Keratinocyte (primary cell): ENCODE data around the gene FAM24B. TPM values are rescaled to one million over a fixed set of nuclear protein-coding genes. Genes with fewer than 3 reads are reported as not detected.

ENCODE experiments used
- DNase-seq: peaks from one replicate; pipeline ENCODE4 v3.0.0-alpha.2; 2011; ENCODE audit warnings: low read depth, missing footprints, low spot score
- FAIRE-seq: peaks from 2 replicates; lab custom pipeline; 2011; peaks lifted over from hg19 to GRCh38; lab: Jason Lieb, UNC
- H2AFZ ChIP-seq: 2 replicates; pipeline ENCODE4 v1.6.0; 2012; ENCODE audit warnings: low read length, control low read depth, inconsistent platforms; ENCODE audit not compliant: control insufficient read depth
- H3K27ac ChIP-seq: 2 replicates; pipeline ENCODE4 v1.5.1; 2011; ENCODE audit warnings: low read length; ENCODE audit not compliant: control insufficient read depth, insufficient read depth
- H3K27me3 ChIP-seq: 3 replicates; pipeline ENCODE4 v1.6.0; 2011; ENCODE audit warnings: low read length; ENCODE audit not compliant: control insufficient read depth, insufficient read depth; ENCODE audit errors: extremely low read depth
- H3K36me3 ChIP-seq, 2 experiments: 2 replicates in 1 of 2; 3 replicates in 1 of 2; pipeline ENCODE4 v1.5.1; 2011; ENCODE audit warnings: low read length in 2 of 2, mild to moderate bottlenecking in 1 of 2; ENCODE audit not compliant: control insufficient read depth in 2 of 2, insufficient read depth in 2 of 2; ENCODE audit errors: extremely low read depth in 1 of 2
- H3K4me1 ChIP-seq: 3 replicates; pipeline ENCODE4 v1.5.1; 2011; ENCODE audit warnings: low read length; ENCODE audit not compliant: control insufficient read depth, insufficient read depth; ENCODE audit errors: extremely low read depth
- H3K4me2 ChIP-seq: 3 replicates; pipeline ENCODE4 v1.6.0; 2011; ENCODE audit warnings: low read depth, low read length; ENCODE audit not compliant: control insufficient read depth, insufficient read depth; ENCODE audit errors: extremely low read depth
- H3K4me3 ChIP-seq, 3 experiments: fragments of 200-600 bp in 1 of 3; sonication (generic) in 1 of 3; 2 replicates in 2 of 3; 3 replicates in 1 of 3; pipeline ENCODE4 v1.5.1; 2011 to 2016; ENCODE audit warnings: low read length in 3 of 3, mild to moderate bottlenecking in 3 of 3, control low read depth in 2 of 3, inconsistent platforms in 1 of 3, low read depth in 1 of 3, mixed read lengths in 1 of 3, mixed run types in 1 of 3, moderate library complexity in 1 of 3; ENCODE audit not compliant: control insufficient read depth in 2 of 3, insufficient read depth in 2 of 3; ENCODE audit errors: extremely low read depth in 1 of 3
- H3K79me2 ChIP-seq: 2 replicates; pipeline ENCODE4 v1.6.0; 2012; ENCODE audit warnings: low read length; ENCODE audit not compliant: control insufficient read depth, insufficient read depth
- H3K9ac ChIP-seq: 3 replicates; pipeline ENCODE4 v1.6.0; 2011; ENCODE audit warnings: low read length; ENCODE audit not compliant: control insufficient read depth, insufficient read depth; ENCODE audit errors: extremely low read depth
- H3K9me1 ChIP-seq: 3 replicates; pipeline ENCODE4 v1.6.0; 2011; ENCODE audit warnings: low read length; ENCODE audit not compliant: control insufficient read depth, insufficient read depth; ENCODE audit errors: extremely low read depth
- H3K9me3 ChIP-seq: 2 replicates; pipeline ENCODE4 v1.5.1; 2012; ENCODE audit warnings: low read depth, low read length; ENCODE audit not compliant: control insufficient read depth
- H4K20me1 ChIP-seq: 3 replicates; pipeline ENCODE4 v1.6.0; 2011; ENCODE audit warnings: low read length; ENCODE audit not compliant: control insufficient read depth, insufficient read depth; ENCODE audit errors: extremely low read depth
- CTCF ChIP-seq, 3 experiments: IDR thresholded peaks in 1 of 3; conservative IDR thresholded peaks in 1 of 3; optimal IDR thresholded peaks in 1 of 3; 2 replicates in 2 of 3; 3 replicates in 1 of 3; pipeline versions ENCODE3 to v1.5.1; 2011; ENCODE audit warnings: low read length in 3 of 3, mild to moderate bottlenecking in 3 of 3, moderate library complexity in 2 of 3, control low read depth in 1 of 3, inconsistent platforms in 1 of 3; ENCODE audit not compliant: insufficient read depth in 2 of 3; ENCODE audit errors: extremely low read depth in 1 of 3
- EZH2 ChIP-seq: IDR thresholded peaks from one replicate; pipeline ENCODE4 v1.6.1; 2012; ENCODE audit warnings: inconsistent platforms, mild to moderate bottlenecking, low read length, moderate library complexity
- dilution Hi-C: fragments of 300-500 bp; cut with MboI; formaldehyde crosslinking; loops from one replicate; pipeline ENCODE4 v1.7.0; 2020; ENCODE audit warnings: low sequenced_read_pairs; ENCODE audit not compliant: extremely low pct_ligation_motif_present
- polyA plus RNA-seq, 5 experiments: library from polyadenylated mRNA; depleted of rRNA in 3 of 5; stranded (reverse) in 3 of 5; stranded (forward) in 1 of 5; unstranded in 1 of 5; fragments of >200 nt; gene quantifications; 1 replicate in 1 of 5; 2 replicates in 3 of 5; 3 replicates in 1 of 5; pipeline versions ENCODE4 v1.2.1 to v1.2.3, GENCODE V29; 2011 to 2012; ENCODE audit warnings: missing spikeins in 2 of 5, low read depth in 1 of 5, low replicate concordance in 1 of 5

FAM24B gene
- polyA plus RNA-seq, 1 donor (not counting 4 experiments of a cell fraction or from before 2014, with no cell fraction given), result 4.5 TPM

DNA sequence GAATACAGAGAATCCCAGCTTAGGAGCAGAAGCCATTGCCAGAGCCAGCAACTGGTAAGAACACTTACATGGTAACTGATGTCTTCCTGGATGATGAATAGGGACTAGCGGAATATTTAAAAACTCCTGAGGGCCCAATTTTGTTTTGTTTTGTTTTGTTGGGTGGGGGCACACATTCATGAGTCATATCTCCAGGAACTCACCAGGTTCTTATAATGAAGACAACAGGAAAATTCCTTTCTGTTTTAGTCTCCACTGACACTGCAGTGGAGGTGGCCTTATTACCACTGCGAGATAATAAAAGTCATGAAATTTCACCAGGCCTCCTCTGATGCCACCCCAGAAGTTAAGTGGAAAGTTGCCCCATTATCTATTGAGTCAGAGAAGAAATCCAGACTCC lies 27.1 kb downstream of the FAM24B start:
- dilution Hi-C loops, result no loop called here
- DNase-seq (no peak), FAIRE-seq (peak; percentile 67)
- Histone ChIP-seq H2AFZ (no peak overlapping the region), H3K9me3 (no peaks in the 10 kb centered on the region), H3K9ac (no peak overlapping the region), H3K4me1 (peaks cover 39% of the 10 kb centered on the region), H3K27me3 (no peaks in the 10 kb centered on the region), H3K27ac (no peak overlapping the region), H3K4me2 (peak overlapping the region; percentile 16), H3K4me3 (no peak overlapping the region), H4K20me1 (no peaks in the 10 kb centered on the region), H3K9me1 (no peaks in the 10 kb centered on the region), H3K36me3 (peaks cover 6 to 10% of the 10 kb centered on the region in 2 experiments), H3K79me2 (no peaks in the 10 kb centered on the region)
- no peak for TF ChIP-seq EZH2
- TF ChIP-seq CTCF (optimal IDR thresholded peaks at IDR 0.05 in 1 of 3, IDR thresholded peaks at IDR 0.05 in 1 of 3, conservative IDR thresholded peaks at IDR 0.05 in 1 of 3; ENCODE audit: extremely low read depth in 1 of 3, insufficient read depth in 2 of 3, low read length in 3 of 3), result no peak

GRCh38 chr10:122850705-122851640 lies 28.4 kb downstream of the FAM24B start:
- H3K36me3 ChIP-seq, result peaks cover 10% of the 10 kb centered on the region in 2 experiments
- peak; percentile 29 for FAIRE-seq
- H3K27ac ChIP-seq, result no peak overlapping the region
- H3K4me2 ChIP-seq, result no peak overlapping the region
- H3K4me1 ChIP-seq, result peaks cover 34% of the 10 kb centered on the region
- dilution Hi-C loops, result no loop called here
- H3K9me3 ChIP-seq, result no peaks in the 10 kb centered on the region
- H3K9ac ChIP-seq, result no peak overlapping the region
- no peaks in the 10 kb centered on the region for H3K79me2 ChIP-seq
- no peak overlapping the region for H3K4me3 ChIP-seq
- H4K20me1 ChIP-seq, result no peaks in the 10 kb centered on the region
- no peak overlapping the region for H2AFZ ChIP-seq
- no peak for DNase-seq
- H3K27me3 ChIP-seq, result no peaks in the 10 kb centered on the region
- no peaks in the 10 kb centered on the region for H3K9me1 ChIP-seq
- TF ChIP-seq CTCF (optimal IDR thresholded peaks at IDR 0.05 in 1 of 3, IDR thresholded peaks at IDR 0.05 in 1 of 3, conservative IDR thresholded peaks at IDR 0.05 in 1 of 3; ENCODE audit: extremely low read depth in 1 of 3, insufficient read depth in 2 of 3, low read length in 3 of 3), result no peak
- no peak for TF ChIP-seq EZH2
